ENCODE measurements around the gene NUDT9. TPM values are rescaled to one million over a fixed set of nuclear protein-coding genes. Genes with fewer than 3 reads are reported as not detected.
"Not testable (repeated sequence)": the region's sequence is repeated elsewhere in the genome, so short reads cannot be mapped to it uniquely, and the experiment has no call there.

Gene NUDT9
- total RNA-seq, 1 donor from 2014 or later, result 11.4 TPM

DNA sequence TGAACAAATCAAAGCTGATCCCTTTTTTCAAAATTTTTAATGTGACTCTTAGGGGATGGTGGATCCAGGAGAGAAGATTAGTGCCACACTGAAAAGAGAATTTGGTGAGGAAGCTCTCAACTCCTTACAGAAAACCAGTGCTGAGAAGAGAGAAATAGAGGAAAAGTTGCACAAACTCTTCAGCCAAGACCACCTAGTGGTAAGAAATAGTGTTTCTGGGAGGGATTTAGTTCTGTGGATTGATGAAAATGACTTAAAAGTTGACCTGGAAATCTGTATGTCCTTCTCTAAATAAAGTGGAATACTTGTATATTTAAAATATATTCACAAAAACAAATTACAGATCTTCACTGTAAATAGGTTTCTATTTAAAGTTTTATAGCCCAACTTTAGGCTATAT, 29.2 kb downstream of the NUDT9 start:
- intact Hi-C loops (cut with micrococcal nuclease), result no loop called here

DNA sequence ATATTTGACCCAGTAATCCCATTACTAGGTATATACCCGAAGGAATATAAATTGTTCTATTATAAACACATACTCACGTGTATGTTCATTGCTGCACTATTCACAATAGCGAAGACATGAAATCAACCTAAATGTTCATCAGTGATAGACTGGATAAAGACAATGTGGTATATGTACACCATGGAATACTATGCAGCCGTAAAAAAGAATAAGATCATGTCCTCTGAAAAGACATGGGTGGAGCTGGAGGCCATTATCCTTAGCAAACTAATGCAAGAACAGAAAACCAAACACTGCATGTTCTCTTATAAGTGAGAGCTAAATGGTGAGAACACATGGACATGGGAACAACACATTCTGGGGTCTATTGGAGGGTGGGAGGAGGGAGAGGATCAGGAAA, 36.5 kb downstream of the NUDT9 start:
- intact Hi-C loops (cut with micrococcal nuclease), result no loop called here

DNA sequence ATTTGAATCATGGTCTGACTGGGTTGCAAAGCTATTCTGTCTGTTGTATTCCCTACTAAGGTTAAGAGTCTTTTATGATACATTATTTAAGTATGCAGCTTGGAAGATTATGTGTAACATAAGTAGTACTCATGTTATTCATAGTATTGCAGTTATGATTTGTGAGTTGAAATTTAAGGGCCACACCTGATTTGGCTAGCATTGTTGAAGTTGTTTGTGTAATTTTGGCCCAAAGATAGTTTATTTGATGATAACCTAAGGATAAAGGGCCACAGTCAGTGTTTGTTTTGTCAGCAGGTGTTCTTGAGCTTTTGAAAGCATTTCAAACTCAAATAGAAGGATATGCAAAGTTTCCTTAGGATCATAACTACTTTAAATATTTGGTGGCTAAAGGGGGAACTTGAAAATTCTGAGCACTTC, 38.9 kb downstream of the NUDT9 start:
- intact Hi-C loops (cut with micrococcal nuclease), result loop anchor here (10.0 kb wide), 2 partner anchors 186 to 226 kb away; no protein-coding TSS in a partner anchor

DNA sequence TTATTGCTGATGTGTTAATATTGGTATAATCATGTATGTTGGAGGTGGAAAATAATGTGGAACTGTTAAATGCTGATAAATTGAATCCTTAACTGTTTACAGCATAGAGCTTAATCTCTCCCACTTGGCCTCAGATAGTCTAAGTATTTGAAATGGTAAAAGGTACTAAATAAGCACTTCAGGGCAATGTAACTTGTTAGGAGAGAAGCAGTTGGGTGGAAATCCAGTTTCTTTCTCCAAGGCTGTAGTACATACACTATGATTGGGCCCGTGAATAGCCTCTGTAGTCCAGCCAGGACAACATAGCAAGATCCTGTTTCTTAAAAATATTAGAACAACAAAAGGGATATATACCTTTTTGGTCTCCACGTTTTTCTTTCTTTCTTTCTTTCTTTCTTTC, 39.7 kb downstream of the NUDT9 start:
- intact Hi-C loops (cut with micrococcal nuclease), result loop anchor here (10.0 kb wide), 2 partner anchors 187 to 227 kb away; no protein-coding TSS in a partner anchor

DNA sequence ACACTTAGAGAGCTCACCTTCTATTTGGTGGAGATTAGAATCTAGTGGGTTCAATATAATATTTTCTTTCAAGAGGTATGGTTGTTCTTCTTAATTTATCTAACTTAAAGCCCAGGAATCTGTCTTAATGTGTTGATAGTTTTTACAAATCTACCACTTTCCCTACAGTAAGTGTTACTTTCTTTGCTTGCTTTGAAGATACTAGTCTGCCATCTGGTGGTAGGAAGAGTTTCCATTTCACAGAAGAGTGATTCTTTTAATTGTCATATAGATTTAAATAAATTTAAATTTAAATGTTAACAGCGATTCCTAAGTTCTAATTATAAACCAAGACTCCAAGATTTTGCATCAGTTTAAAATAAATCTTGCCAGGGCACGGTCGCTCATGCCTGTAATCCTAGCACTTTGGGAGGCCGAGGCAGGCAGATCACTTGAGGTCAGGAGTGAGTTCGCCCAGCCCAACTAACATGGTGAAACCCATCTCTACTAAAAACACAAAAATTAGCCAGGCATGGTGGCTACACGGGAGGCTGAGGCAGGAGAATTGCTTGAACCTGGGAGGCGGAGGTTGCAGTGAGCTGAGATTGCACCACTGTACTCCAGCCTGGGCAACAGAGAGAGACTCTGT, 43.5 kb downstream of the NUDT9 start:
- intact Hi-C loops (cut with micrococcal nuclease), result loop anchor here (1.0 to 10.0 kb wide), 5 partner anchors 74 to 315 kb away; partner anchors contain the start of gene HSD17B11

DNA sequence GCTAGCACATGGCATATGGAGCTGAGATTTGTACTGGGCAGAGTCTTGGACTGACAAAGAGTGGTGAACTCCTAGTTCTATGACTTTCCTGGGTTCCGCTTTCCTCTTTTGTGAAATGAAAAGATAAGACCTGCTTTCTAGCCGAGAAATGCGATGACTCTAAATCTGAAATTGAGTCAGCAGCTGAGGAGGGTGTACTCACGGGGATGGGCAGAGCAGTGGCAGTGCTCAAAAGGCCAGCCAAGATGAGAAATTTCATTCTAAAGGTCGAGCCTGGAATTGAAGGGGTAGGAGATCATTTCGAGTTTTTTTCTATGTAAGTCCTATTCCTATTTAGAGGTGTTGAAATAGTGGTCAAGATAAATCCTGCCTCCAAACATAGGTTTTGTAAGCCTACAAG, 47.0 kb downstream of the NUDT9 start:
- intact Hi-C loops (cut with micrococcal nuclease), result loop anchor here (5.0 to 10.0 kb wide), 3 partner anchors 77 to 235 kb away; partner anchors contain the start of gene HSD17B11

DNA sequence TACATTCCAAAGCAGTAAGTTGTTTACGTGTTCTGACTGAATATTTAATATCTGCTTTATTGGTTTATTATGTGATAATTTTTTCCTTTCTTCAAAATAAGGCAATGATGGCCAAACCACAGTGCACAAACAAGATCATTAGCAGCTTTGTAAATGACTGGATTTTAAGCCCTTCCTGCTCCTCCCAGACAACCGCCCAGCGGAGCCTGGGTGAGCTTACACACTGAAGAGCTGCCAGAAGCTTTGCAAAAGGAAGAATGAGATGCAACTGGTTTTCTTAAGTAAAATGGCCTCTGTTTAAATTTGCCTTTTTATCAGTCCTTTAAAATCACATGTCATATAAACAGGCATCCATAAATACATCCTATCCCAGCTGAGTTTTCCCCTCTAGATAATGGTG, 54.6 kb downstream of the NUDT9 start:
- intact Hi-C loops (cut with micrococcal nuclease), result no loop called here

DNA sequence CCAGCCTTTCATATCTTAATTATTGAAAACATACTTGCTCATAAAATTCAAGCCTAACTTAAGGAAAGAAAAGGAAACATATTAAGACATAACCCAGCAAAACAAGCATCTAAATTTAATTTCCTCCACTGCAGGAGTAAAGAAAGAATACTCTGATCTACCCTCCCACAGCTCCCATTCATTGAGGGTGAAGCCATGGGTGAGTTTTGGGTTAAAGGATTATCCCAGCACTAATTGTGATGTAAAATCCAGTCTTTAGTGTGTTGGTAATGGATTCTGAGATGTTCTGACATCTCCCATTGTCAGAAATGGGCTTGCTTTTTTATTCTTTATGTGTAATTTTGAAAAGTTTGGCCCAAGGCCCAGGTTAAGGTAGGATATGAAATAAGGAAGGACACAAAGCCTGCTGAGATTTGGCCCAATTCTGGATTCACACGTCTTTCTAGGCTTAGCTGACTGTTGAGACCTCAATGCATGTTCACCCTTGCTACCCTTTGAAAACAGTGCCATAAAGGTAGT, 56.4 kb downstream of the NUDT9 start:
- intact Hi-C loops (cut with micrococcal nuclease), result no loop called here

DNA sequence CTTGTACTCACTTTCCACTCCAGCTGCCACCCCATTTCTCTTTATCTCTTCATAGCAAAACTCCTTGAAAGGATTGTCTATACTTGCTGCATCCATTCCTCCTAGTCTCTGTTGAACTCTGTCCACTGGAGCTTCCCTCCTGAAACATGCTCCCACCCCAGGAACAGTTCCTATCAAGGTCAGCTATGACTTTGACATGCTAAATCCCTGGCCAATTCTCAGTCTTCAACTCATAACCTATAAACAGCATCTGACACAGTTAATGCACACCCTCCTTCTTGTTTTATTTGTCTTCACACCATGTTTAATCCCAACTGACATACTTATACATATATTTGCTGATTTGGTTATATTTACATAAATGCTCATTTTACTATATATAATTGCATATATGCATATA, 59.0 kb downstream of the NUDT9 start:
- intact Hi-C loops (cut with micrococcal nuclease), result no loop called here

DNA sequence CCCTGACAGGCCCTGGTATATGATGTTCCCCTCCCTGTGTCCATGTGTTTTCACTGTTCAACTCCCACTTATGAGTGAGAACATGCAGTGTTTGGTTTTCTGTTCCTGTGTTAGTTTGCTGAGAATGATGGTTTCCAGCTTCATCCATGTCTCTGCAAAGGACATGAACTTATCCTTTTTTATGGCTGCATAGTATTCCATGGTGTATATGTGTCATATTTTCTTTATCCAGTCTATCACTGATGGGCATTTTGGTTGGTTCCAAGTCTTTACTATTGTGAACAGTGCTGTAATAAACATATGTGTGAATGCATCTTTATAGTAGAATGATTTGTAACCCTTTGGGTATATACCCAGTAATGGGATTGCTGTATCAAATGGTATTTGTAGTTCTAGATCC, 60.9 kb downstream of the NUDT9 start:
- intact Hi-C loops (cut with micrococcal nuclease), result not testable (repeated sequence)

DNA sequence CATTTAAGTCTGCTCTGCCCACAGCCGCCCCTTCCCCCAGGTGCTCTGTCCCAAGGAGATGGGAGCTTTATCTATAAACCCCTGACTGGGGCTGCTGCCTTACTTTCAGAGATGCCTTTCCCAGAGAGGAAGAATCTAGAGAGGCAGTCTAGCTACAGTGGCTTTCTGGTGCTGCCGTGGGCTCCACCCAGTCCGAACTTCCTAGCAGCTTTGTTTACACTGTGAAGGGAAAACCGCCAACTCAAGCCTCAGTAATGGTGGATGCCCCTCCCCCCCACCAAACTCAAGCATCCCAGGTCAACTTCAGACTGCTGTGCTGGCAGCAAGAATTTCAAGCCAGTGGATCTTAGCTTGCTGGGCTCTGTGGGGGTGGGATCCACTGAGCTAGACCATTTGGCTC, 66.3 kb downstream of the NUDT9 start:
- intact Hi-C loops (cut with micrococcal nuclease), result not testable (repeated sequence)

DNA sequence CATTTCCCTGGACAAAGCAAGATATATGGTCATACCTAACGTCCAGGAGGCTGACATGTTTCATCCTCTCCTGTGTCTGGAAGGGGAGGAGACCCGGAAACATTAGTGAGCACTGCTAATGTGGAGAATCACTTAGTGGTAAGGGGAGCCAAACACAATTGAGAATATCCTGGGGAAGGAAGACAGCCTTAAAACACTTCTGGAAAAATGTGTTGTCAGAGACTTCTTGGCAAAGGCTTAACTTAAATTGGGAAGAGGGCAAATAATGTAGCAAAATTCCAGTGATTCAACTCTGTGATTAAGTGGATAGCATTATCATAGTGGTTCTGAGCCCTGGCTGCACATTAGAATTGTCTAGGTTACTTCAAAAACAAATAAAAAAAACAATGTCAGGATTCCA, 67.3 kb downstream of the NUDT9 start:
- intact Hi-C loops (cut with micrococcal nuclease), result no loop called here

DNA sequence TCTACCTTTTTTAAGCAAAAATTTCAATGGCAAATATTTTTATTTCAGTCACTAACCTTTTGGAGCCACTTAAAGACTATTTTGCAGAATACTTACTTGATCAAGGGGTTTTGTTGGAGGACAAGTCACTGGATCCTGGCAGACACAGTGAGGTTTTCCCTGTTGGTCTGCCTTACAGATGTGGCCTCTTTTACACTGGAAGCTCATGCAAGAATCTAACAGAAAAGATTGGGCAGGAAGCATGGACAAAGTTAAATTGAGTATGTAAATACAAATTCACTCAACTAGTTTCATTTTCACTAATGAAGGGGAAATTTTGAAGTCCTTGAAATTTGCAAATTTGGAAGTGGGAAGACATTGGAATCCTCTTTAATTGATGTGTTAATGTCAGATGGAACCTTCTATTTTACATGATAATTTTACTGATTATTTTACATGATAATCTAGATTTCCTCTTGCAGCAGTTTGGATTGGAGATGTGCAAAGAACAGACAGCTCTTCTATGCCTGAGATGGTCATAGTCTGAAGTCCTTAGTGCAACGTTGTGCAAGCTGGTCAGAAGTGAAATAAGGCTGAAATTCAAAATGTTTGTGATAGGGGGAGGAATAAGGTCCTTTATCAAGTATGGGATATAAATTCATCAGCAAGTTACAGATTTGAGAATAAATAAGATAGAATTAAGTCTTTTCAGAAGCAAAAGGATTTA, 68.4 kb downstream of the NUDT9 start:
- intact Hi-C loops (cut with micrococcal nuclease), result no loop called here

DNA sequence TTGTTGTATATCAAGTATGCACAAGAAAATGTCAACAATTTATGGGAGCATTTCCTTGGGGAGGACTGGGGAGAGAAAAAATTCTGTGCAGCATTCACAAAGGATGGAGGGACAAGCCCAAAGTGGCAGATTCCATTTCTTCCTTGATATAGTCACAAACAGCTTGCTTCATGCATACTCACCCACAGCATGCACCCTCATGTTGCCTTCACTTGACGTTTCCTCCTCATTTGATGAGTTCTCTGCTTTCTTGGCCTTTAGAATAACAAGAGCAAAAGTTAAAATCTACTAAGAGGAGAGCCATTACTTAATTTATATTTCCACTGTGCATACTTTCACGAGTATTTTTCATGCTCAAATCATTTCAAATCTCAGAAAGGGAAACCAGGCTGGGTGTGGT, 69.1 kb downstream of the NUDT9 start:
- intact Hi-C loops (cut with micrococcal nuclease), result no loop called here

DNA sequence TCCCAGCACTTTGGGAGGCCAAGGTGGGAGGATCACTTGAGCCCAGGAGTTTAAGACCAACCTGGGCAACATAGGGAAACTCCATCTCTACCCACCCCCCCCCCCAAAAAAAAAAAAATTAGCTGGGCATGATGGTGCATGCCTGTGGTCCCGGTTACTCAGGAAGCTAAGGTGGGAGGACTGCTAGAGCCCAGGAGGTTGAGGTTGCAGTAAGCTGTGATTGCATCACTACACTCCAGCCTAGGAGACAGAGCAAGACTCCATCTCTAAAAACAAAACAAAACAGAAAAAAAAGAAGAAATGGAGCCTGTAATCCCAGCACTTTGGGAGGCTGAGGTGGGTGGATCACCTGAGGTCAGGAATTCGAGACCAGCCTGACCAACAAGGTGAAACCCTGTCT, 69.5 kb downstream of the NUDT9 start:
- intact Hi-C loops (cut with micrococcal nuclease), result not testable (repeated sequence)

DNA sequence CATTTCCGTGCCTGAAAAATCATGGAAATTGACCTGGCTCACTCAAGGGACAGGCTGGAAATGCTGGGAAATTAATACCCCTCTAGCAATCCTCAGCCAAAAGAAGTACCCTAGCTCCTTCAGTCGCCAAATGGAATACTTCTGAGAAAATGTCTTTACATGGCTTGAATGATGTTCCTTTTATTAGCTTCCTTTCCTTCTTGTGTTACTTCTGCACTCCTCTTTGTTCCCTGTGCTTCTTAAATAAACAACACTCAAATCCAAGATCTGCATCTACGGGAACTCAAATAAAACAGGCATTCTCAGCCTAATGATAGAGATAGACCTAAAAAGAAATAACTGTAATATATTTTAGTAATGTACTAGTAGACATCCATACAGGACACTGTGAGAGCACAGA, 70.7 kb downstream of the NUDT9 start:
- intact Hi-C loops (cut with micrococcal nuclease), result no loop called here

DNA sequence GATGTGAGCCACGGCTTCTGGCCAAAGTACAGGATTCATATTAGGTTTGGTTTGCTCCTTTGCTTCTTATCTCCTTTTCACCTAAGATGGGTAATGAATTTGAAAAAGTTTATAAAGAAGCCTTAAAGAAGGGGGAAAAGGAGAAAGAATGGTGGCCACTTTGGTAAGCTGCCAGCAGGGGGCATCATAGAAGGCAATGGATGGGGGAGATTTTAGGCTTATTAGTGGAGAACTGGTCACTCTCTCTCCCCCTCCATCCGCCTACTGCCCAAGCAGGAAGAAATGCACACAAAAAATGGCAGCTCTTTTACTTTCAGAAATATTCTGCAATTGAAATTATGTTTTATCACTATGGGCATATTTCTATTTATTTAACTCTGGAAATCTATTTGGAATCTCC, 74.8 kb downstream of the NUDT9 start:
- intact Hi-C loops (cut with micrococcal nuclease), result loop anchor here (1.0 kb wide), 1 partner anchor 352 kb away; no protein-coding TSS in a partner anchor

DNA sequence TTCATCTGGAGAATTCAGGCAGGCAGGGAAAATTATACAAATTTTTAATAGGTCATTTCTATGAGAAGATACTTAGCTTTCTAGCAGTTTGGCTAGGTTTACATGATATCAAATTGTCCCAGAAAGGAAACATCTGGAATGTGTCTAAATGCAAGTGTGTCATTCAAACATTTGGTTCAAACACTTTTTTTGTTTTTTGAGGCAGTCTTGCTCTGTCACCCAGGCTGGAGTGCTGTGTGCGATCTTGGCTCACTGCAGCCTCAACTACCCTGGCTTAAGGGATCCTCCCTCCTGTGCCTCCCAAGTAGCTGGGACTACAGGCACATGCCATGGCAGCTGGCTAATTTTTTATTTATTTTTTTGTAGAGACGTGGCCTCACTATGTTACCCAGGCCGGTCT, 75.2 kb downstream of the NUDT9 start:
- intact Hi-C loops (cut with micrococcal nuclease), result loop anchor here (1.0 kb wide), 1 partner anchor 352 kb away; no protein-coding TSS in a partner anchor

DNA sequence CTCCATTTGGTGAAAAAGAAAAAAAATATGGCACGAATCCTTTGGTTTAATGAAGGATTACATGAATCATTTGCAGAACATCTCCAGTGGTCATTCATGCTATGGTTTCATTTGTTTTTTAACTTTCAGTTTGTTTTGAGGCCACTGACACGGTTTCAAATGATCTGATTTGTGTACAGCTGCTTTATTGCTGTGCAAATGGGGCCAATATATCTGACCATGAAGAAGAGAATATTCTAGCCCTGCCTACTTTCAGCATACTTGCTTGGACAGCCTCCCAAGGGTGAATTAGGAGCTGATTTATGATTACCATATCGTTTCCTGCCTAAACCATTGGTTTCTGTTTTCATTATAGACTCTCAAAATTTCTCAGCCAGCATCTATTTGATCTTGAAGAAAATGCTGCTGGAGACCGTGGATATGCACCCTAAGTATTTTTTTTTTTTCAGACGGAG, 76.1 kb downstream of the NUDT9 start:
- intact Hi-C loops (cut with micrococcal nuclease), result no loop called here

DNA sequence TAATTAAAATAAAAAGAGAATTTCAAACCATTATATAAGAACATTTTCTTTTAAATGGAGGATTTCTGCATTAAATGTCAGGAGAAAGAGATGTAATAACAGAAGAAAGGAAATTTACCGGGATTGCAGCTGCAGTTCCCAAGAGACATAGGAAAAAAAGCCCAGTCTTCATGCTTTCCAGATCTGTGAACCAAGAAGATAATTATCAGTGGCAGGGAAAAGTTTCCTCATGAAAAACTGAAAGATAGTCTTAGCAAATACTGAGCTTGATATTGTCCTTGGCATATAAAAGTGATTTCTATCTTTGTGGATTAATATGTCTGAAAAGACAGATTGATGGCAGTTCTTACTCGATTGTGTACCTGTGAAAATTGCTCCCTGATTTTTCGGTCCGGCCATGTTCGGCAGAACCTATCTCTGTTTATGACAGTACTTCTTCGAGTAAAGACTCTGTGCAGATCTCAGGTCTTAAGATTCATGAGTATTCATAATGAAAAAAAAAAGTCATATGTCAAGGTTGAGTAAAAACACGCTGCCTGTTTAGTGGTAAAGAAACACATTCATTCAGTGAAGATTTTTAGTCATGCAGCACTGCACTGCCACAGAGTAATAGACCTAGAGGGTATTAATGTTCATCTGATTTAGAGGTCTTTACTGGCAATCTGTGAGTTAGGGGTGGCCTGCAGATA, 77.2 kb downstream of the NUDT9 start:
- intact Hi-C loops (cut with micrococcal nuclease), result no loop called here

DNA sequence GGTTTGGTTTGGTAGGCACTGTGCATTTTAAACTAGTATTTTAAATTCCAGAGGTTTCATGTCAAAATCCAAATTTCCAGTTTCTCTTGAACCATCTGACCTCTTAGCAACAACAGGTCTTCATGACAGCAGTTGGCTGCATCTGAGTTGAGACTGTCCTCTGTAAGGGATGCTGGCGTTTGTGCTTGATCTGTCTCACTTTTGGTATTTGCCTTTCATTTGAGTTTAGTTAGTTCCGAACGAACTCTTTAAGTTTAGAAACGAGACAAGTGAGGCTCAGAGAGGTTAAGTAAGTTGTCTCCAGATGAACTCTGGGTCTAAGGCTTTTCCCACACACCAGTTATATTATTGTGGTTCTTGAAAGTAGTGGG, 77.7 kb downstream of the NUDT9 start:
- intact Hi-C loops (cut with micrococcal nuclease), result no loop called here

Measured in T-helper 2 cell treated with Interferon-gamma antibody and Interleukin-4, amounts not matched to agents 100 ng/mL and 5 ng/mL, for 36 hours (primary cell).